ENCODE results near the gene SRRM2.

DNA sequence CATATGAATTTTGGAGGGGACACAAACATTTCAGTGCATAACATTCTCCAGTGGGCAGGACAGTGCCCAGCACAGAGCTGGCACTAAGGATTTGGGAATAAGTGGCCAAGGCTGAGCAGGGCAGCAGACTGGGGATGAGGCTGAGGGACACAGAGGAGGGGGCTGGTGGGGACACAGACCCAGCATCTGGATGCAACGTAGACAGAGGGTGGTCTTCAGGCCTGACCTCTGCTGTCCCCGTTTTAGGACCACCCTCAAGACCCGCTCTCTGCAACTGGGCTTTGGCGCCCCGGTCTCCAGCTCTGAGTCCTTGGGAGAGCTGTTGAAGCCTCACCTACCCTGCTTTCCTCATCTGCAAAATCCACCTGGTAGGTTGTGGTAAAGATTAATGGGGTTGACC, 38.2 kb downstream of the SRRM2 start:
- TF ChIP-seq, protein P1, sequence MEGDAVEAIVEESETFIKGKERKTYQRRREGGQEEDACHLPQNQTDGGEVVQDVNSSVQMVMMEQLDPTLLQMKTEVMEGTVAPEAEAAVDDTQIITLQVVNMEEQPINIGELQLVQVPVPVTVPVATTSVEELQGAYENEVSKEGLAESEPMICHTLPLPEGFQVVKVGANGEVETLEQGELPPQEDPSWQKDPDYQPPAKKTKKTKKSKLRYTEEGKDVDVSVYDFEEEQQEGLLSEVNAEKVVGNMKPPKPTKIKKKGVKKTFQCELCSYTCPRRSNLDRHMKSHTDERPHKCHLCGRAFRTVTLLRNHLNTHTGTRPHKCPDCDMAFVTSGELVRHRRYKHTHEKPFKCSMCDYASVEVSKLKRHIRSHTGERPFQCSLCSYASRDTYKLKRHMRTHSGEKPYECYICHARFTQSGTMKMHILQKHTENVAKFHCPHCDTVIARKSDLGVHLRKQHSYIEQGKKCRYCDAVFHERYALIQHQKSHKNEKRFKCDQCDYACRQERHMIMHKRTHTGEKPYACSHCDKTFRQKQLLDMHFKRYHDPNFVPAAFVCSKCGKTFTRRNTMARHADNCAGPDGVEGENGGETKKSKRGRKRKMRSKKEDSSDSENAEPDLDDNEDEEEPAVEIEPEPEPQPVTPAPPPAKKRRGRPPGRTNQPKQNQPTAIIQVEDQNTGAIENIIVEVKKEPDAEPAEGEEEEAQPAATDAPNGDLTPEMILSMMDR (IDR thresholded peaks at IDR 0.05), result no peak
- TF ChIP-seq POLR2A (IDR thresholded peaks at IDR 0.05) (no peak), POLR2AphosphoS5 (IDR thresholded peaks at IDR 0.05) (no peak), EP300 (IDR thresholded peaks at IDR 0.05) (no peak)
